Gastrocnemius medialis (tissue), 4 donors: Measurements from ENCODE around the gene LEMD2. TPM values are rescaled to one million over a fixed set of nuclear protein-coding genes. Genes with fewer than 3 reads are reported as not detected.

ENCODE experiments used
- ATAC-seq, 2 donors: fragments of 150-250 bp; one replicate each; pipeline ENCODE4 v1.9.1; 2016
- DNase-seq, 2 donors: peaks; one replicate each; pipeline ENCODE4 v3.0.0-alpha.2; 2019
- H3K27ac ChIP-seq, 4 donors: fragments of 200-600 bp; sonication (generic); 1 replicate in 1 of 4; 2 replicates in 3 of 4; pipeline ENCODE4 v1.5.1; 2016 to 2018; ENCODE audit warnings: mild to moderate bottlenecking in 2 of 4, moderate library complexity in 1 of 4
- H3K27me3 ChIP-seq, 3 donors: fragments of 200-600 bp; sonication (generic) in 2 of 3; 1 replicate in 1 of 3; 2 replicates in 2 of 3; pipeline versions ENCODE4 v1.5.1 to v1.6.0; 2016 to 2019; ENCODE audit warnings: mild to moderate bottlenecking in 1 of 3, moderate library complexity in 1 of 3
- H3K36me3 ChIP-seq, 2 donors: fragments of 200-600 bp; sonication (generic) in 1 of 2; one replicate each; pipeline ENCODE4 v1.5.1; 2017 to 2018
- H3K4me1 ChIP-seq, 2 donors: fragments of 200-600 bp; sonication (generic) in 1 of 2; one replicate each; pipeline ENCODE4 v1.5.1; 2016 to 2017; ENCODE audit warnings: mild to moderate bottlenecking in 2 of 2
- H3K4me3 ChIP-seq, 4 donors: fragments of 200-600 bp; sonication (generic) in 3 of 4; 1 replicate in 1 of 4; 2 replicates in 3 of 4; pipeline ENCODE4 v1.5.1; 2016 to 2019; ENCODE audit warnings: mild to moderate bottlenecking in 2 of 4
- H3K9me3 ChIP-seq, 3 donors: fragments of 200-600 bp; sonication (generic) in 2 of 3; 1 replicate in 1 of 3; 2 replicates in 2 of 3; pipeline ENCODE4 v1.5.1; 2016 to 2019
- POLR2A ChIP-seq, 2 donors: fragments of 450-650 bp; IDR thresholded peaks; one replicate each; pipeline ENCODE4 v1.6.1; 2017; ENCODE audit warnings: antibody characterized with exemption in 2 of 2, mild to moderate bottlenecking in 2 of 2, moderate library complexity in 2 of 2
- in situ Hi-C, 4 donors: fragments of 200-750 bp; cut with MboI; loops; one replicate each; pipeline versions ENCODE4 v1.15.0 to v1.8.0; 2017; ENCODE audit warnings: low sequenced_read_pairs in 4 of 4
- intact Hi-C: fragments of 100-400 bp; cut with DNase I; formaldehyde crosslinking; loops from one replicate; pipeline ENCODE4 v1.15.1; 2023; ENCODE audit warnings: low total_unique reads
- total RNA-seq, 4 donors: library from RNA; depleted of rRNA; stranded (reverse); fragments of >200 nt; gene quantifications; one replicate each; pipeline versions ENCODE4 v1.1.0 to v1.2.3, GENCODE V29; 2016
- TF ChIP-seq, protein P1 (sequence below), 5 experiments: fragments of 450-650 bp in 3 of 5; fragments of 200-600 bp in 2 of 5; sonication (generic) in 2 of 5; IDR thresholded peaks in 4 of 5; conservative IDR thresholded peaks in 1 of 5; 1 replicate in 4 of 5; 2 replicates in 1 of 5; pipeline ENCODE4 v1.5.1; 2016 to 2019; ENCODE audit warnings: antibody characterized with exemption in 5 of 5, mild to moderate bottlenecking in 3 of 5, moderate library complexity in 3 of 5

LEMD2 gene
- total RNA-seq, 4 donors from 2014 or later, result 34.1 to 39.1 (median 38.1) TPM

DNA sequence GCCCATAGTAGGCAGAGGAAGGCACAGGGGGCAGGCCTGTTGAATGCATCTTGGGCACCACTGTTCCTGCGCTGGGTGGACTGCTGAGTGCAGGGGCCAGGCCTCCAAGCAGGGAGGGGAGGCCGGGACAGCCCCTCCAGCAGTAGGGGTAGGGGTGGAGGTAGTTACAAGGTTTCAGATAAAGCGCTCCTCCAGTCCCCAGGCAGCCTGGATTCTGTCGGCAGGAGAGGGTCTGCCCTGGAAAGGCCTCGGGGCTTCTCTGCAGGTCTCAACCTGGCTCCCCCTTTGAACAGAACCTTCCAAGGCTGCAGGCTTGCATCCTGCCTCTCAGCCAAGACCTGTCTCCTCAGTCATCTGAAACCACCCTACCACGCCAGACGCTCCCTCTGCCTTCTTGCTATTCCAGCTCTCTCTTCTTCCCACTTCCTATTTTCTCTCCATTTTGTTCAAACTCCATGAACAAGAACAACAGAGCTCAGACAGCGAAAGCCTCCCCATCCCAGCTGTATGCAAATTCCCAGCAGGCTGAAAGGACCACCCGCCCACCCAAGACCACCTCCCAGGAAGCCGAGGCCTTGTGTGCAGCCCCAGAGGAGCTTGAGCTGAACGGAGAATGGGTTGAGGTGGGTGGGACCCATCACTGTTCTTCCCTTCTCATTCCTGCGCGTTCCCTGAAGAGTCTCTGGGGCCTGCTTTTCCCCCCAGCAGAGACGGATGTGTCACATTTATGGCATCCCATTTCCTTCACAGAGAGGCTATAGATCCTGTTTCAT lies 13.4 kb upstream of the LEMD2 start:
- H3K9me3 ChIP-seq, result no peaks in the 10 kb centered on the region
- peaks cover 0 to 8% (median 7%) of the 10 kb centered on the region in 3 donors for H3K27me3 ChIP-seq
- no peak overlapping the region for H3K27ac ChIP-seq

DNA sequence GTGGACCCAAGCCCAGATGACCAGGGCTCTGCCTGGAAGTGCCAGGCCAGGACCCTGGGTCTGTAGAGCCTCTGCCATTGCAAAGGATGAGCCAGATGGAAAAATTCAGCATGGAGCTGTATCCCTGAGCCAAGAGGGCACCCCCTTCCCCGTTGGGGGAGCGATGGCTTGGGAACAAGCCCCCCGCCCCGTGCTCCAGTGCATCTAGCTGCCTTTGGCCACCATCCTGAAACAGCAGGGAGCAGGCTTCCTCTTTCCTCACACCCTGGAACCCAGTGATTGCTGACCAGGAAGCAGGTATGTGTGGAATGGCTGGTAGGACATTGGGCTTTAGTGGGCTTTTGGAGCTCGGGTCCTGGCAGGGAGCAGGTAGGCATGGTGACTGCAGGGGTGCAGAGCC lies 12.7 kb upstream of the LEMD2 start:
- in situ Hi-C loops, result no loop called here
- no peak for ATAC-seq
- intact Hi-C loops, result no loop called here
- no peak overlapping the region for H3K4me3 ChIP-seq
- no peak for TF ChIP-seq POLR2A (IDR thresholded peaks at IDR 0.05)
- TF ChIP-seq, protein P1, sequence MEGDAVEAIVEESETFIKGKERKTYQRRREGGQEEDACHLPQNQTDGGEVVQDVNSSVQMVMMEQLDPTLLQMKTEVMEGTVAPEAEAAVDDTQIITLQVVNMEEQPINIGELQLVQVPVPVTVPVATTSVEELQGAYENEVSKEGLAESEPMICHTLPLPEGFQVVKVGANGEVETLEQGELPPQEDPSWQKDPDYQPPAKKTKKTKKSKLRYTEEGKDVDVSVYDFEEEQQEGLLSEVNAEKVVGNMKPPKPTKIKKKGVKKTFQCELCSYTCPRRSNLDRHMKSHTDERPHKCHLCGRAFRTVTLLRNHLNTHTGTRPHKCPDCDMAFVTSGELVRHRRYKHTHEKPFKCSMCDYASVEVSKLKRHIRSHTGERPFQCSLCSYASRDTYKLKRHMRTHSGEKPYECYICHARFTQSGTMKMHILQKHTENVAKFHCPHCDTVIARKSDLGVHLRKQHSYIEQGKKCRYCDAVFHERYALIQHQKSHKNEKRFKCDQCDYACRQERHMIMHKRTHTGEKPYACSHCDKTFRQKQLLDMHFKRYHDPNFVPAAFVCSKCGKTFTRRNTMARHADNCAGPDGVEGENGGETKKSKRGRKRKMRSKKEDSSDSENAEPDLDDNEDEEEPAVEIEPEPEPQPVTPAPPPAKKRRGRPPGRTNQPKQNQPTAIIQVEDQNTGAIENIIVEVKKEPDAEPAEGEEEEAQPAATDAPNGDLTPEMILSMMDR (IDR thresholded peaks at IDR 0.05 in 4 of 5, conservative IDR thresholded peaks at IDR 0.05 in 1 of 5), result no peak
- no peaks in the 10 kb centered on the region for H3K36me3 ChIP-seq
- H3K27me3 ChIP-seq, result peaks cover 0 to 8% (median 3%) of the 10 kb centered on the region in 3 donors
- no peaks in the 10 kb centered on the region for H3K9me3 ChIP-seq
- no peaks in the 10 kb centered on the region for H3K4me1 ChIP-seq
- no peak for DNase-seq
- no peak overlapping the region for H3K27ac ChIP-seq

More for the DNA sequence above, 13.4 kb upstream of the LEMD2 start:
- DNase-seq, result no peak
- ATAC-seq, result no peak
- intact Hi-C loops, result no loop called here
- H3K4me3 ChIP-seq, result no peak overlapping the region
- in situ Hi-C loops, result no loop called here
- peaks cover 0 to 3% of the 10 kb centered on the region in 2 donors for H3K4me1 ChIP-seq
- TF ChIP-seq, protein P1 (IDR thresholded peaks at IDR 0.05 in 4 of 5, conservative IDR thresholded peaks at IDR 0.05 in 1 of 5), result no peak
- TF ChIP-seq POLR2A (IDR thresholded peaks at IDR 0.05), result no peak
- no peaks in the 10 kb centered on the region for H3K36me3 ChIP-seq

DNA sequence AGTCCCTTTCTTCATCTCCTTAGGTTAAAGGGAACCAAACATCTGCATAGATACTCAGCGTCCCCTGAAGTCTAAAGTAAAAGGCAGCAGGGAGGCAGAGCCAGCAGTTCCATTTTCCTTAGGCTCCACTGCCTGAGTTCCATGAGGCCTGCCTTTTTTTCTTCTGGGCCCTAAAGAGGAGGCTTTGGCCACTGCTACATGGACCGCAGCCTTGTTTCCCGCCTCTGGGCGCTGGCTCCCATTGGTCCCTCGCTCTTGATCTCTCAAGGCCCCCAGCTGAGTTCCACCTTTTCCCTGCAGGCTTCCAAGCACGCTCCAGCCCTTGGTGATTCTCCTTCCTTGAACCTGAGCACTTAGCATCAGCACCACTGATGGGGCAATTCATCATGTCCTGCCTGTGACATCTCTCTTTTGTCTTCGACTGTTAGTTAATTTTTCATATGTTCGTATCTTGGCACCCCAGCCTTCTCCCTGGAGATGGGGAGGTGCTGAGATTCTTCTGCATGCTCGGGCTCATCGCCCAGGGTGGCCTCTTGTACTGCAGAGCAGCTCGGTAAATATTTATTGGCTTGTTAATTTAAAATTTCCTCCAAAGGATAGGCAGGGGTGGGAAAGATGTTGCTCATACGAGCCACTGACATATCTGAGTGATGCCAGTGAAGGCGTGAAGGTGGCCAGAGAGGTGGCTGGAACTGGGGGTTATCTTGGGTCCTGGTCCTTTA lies 11.5 kb upstream of the LEMD2 start:
- in situ Hi-C loops, result no loop called here
- peaks cover 3 to 14% (median 4%) of the 10 kb centered on the region in 3 donors for H3K27me3 ChIP-seq
- intact Hi-C loops, result no loop called here
- DNase-seq (no peak), ATAC-seq (no peak)
- no peaks in the 10 kb centered on the region for H3K4me1 ChIP-seq
- H3K4me3 ChIP-seq, result no peak overlapping the region
- H3K27ac ChIP-seq, result no peak overlapping the region
- TF ChIP-seq, protein P1 (IDR thresholded peaks at IDR 0.05 in 4 of 5, conservative IDR thresholded peaks at IDR 0.05 in 1 of 5), result no peak
- no peak for TF ChIP-seq POLR2A (IDR thresholded peaks at IDR 0.05)
- no peaks in the 10 kb centered on the region for H3K9me3 ChIP-seq
- H3K36me3 ChIP-seq, result no peaks in the 10 kb centered on the region

DNA sequence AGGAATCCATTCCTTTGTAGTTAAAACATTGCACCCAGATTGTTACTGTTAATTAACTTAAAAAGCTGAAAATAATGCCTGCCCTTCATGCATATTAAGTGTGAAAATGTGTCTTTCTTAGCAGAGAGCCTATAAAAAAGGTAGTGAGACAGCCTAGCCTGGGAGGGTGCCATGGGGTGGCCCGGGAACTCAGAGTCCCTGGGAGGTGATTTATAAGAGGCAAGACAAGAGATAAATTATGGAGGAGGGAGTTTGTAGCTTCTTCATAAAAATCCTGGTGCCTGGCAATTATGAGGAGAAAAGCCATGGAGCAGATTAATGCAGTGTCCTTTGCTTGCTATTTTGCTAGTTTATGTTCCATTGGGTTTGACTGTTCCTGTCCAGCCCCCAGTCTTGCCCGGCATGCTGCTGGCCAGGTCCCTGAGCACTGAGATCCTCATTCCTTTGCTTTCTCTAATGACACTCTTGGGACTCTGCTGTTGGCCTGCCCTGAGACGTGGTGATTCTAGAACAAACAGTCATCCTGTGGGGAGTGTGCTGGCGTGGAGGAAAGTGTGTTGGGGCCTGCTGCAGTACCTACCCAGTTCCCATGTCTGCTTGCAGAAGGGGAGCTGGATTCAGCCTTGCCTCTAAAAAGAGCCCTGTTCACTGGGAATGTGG lies 10.7 kb upstream of the LEMD2 start:
- H3K27ac ChIP-seq, result no peak overlapping the region
- intact Hi-C loops, result no loop called here
- H3K9me3 ChIP-seq, result no peaks in the 10 kb centered on the region
- peaks cover 10 to 12% (median 12%) of the 10 kb centered on the region in 3 donors for H3K27me3 ChIP-seq
- no peaks in the 10 kb centered on the region for H3K36me3 ChIP-seq
- no peak for ATAC-seq
- no peaks in the 10 kb centered on the region for H3K4me1 ChIP-seq
- no peak for DNase-seq
- in situ Hi-C loops, result no loop called here
- no peak overlapping the region for H3K4me3 ChIP-seq
- TF ChIP-seq POLR2A (IDR thresholded peaks at IDR 0.05), result no peak
- TF ChIP-seq, protein P1 (IDR thresholded peaks at IDR 0.05 in 4 of 5, conservative IDR thresholded peaks at IDR 0.05 in 1 of 5), result no peak
